ENCODE results near the gene TRAK1.

TRAK1 gene

DNA sequence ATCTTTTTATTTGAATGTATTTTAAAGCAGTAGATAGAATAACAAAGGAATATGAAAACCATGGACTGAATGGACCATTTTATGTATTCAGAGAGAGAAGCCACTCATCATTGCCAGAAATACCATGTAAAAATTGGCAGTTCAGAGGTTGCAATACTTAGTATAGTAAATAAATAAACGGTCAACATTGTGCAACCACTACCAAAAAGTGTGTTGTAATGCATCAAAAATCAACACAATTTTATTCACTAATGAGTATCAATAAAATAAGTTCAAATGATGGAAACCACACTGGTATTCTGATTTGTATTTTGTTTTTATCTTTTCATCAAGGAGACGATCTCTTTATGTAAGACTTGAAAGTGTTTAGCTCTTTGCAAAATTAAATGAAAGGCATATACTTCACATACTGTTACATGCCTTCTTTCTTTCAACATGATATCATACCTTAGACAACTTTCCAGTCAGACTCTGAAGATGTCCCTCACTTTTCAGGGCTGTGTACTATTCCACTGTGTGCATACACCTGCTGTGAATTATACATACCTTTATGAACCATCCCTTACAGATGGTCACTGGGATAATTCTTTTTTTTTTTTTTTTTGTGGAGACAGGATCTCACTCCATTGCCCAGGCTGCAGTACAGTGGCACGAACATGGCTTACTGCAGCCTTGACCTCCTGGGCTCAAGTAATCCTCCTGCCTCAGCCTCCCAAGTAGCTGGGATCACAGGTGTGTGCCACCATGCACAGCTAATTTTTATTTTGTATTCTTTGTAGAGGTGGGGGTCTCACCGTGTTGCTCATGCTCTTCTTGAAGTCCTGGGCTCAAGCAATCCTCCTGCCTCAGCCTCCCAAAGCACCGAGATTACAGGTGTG, 134.6 kb downstream of the TRAK1 start:
- WGBS (ENCODE audit: insufficient coverage): no CpG with 5 or more reads among the region's 5 CpGs
- Histone ChIP-seq H3K4me3 (ENCODE audit: control insufficient read depth in 1 of 7, extremely low read depth in 1 of 7, insufficient read depth in 4 of 7, low read depth in 2 of 7, low read length in 6 of 7) (no peak overlapping the region), H3K36me3 (ENCODE audit: control insufficient read depth in 4 of 4, insufficient read depth in 4 of 4, low read length in 3 of 4) (peaks cover 9 to 41% (median 27%) of the 10 kb centered on the region in 4 experiments), H3K27ac (ENCODE audit: insufficient read depth in 1 of 2, low read depth in 1 of 2, low read length in 2 of 2, poor library complexity in 1 of 2, severe bottlenecking in 2 of 2) (no peak overlapping the region), H3K27me3 (replicated peaks in 2 of 5; ENCODE audit: control insufficient read depth in 4 of 5, insufficient read depth in 5 of 5, low read length in 4 of 5) (no peaks in the 10 kb centered on the region), H3K4me1 (ENCODE audit: control extremely low read depth in 1 of 4, control insufficient read depth in 4 of 4, insufficient read depth in 4 of 4, low read length in 3 of 4) (no peaks in the 10 kb centered on the region), H3K9me3 (ENCODE audit: control extremely low read depth in 1 of 5, control insufficient read depth in 4 of 5, insufficient read depth in 2 of 5, low read depth in 1 of 5, low read length in 4 of 5) (no peaks in the 10 kb centered on the region)
- ChIA-PET CTCF (no interaction called here), POLR2A (no interaction called here)
- DNase-seq: no peak

DNA sequence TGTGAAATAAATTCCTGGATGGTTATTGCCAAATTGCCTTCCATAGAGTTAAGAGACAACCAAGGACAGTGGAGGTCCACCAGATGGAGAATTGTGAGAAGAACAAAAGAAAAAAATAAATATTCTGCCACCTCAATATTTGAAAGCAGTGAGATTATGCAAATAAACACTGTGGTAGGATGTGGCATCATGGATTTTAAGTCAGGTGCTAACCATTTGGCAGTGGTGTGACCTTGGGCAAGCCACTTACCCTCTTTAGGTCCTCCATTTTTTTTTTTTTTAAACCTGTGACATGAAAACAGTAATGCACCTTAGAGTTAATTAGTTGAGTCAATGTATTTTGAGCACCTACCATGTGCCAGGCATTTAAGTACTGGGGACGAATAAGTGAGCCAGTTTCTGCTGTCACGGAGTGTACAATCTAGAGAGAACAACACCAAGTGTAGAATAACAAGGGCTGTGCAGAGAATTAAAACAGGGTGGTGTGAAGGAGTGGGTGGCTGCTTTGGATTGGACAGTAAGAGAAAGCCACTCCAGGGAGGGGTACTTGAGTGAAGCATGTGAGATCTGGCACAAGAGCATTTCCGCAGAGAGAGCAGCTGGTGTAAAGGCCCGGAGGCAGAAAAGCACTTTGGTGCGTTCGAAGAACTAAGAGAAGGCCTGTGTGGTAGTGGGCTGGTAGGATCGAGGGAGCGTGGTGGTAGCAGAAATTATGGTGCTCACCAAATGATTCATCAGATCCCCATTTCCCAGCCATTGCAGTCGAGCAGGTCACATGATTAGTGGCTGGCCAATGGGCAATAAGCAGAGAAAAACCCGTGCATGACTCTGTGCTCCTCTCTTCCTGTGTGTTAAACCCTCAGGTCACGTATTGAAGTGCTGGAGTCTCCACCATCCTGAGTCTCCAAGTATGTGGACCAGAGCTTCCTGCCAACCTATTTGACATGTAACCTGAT, 135.6 kb downstream of the TRAK1 start:
- DNase-seq: no peak
- 91% methylated on average over 10 of the region's 11 CpGs for WGBS (ENCODE audit: insufficient coverage)

DNA sequence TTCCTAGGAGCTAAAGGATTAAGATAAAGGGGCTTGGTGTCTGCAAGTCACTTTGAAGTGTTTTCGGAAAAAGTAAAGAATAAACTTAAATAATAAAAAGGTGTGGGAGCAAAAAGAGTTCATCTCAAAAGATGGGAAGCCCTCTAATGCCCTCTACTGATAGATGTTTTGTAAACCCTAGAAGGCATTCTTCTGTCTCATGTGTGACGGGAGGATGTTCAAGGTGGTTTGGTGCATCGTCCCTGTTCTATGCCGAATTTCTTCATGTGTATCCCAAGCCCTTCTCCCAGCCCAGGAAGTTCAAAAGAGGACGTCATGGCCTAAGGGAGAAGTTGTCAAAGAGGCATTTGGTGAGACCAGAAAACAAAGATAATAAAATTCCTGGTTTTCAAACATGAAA, 137.6 kb downstream of the TRAK1 start:
- Histone ChIP-seq H3K27me3 (replicated peaks in 2 of 5; ENCODE audit: control insufficient read depth in 4 of 5, insufficient read depth in 5 of 5, low read length in 4 of 5) (no peaks in the 10 kb centered on the region), H3K27ac (ENCODE audit: insufficient read depth in 1 of 2, low read depth in 1 of 2, low read length in 2 of 2, poor library complexity in 1 of 2, severe bottlenecking in 2 of 2) (no peak overlapping the region), H3K4me3 (ENCODE audit: control insufficient read depth in 1 of 7, extremely low read depth in 1 of 7, insufficient read depth in 4 of 7, low read depth in 2 of 7, low read length in 6 of 7) (no peak overlapping the region), H3K4me1 (ENCODE audit: control extremely low read depth in 1 of 4, control insufficient read depth in 4 of 4, insufficient read depth in 4 of 4, low read length in 3 of 4) (no peaks in the 10 kb centered on the region), H3K36me3 (ENCODE audit: control insufficient read depth in 4 of 4, insufficient read depth in 4 of 4, low read length in 3 of 4) (peaks cover 2 to 17% (median 7%) of the 10 kb centered on the region in 4 experiments), H3K9me3 (ENCODE audit: control extremely low read depth in 1 of 5, control insufficient read depth in 4 of 5, insufficient read depth in 2 of 5, low read depth in 1 of 5, low read length in 4 of 5) (no peaks in the 10 kb centered on the region)
- 50% methylated on average over 2 of the region's 5 CpGs for WGBS (ENCODE audit: insufficient coverage)
- CTCF ChIA-PET: interaction anchor here (1.0 to 2.2 kb wide), 7 partner anchors 10 to 314 kb away, joined by 3 to 11 read pairs (median 4); no protein-coding TSS in a partner anchor
- POLR2A ChIA-PET: no interaction called here
- DNase-seq: peak in 1 of 3 donors; percentile 15

More for the DNA sequence above, 135.6 kb downstream of the TRAK1 start:
- Histone ChIP-seq H3K9me3 (ENCODE audit: control extremely low read depth in 1 of 5, control insufficient read depth in 4 of 5, insufficient read depth in 2 of 5, low read depth in 1 of 5, low read length in 4 of 5) (no peaks in the 10 kb centered on the region), H3K4me1 (ENCODE audit: control extremely low read depth in 1 of 4, control insufficient read depth in 4 of 4, insufficient read depth in 4 of 4, low read length in 3 of 4) (no peaks in the 10 kb centered on the region), H3K27ac (ENCODE audit: insufficient read depth in 1 of 2, low read depth in 1 of 2, low read length in 2 of 2, poor library complexity in 1 of 2, severe bottlenecking in 2 of 2) (no peak overlapping the region), H3K27me3 (replicated peaks in 2 of 5; ENCODE audit: control insufficient read depth in 4 of 5, insufficient read depth in 5 of 5, low read length in 4 of 5) (no peaks in the 10 kb centered on the region), H3K4me3 (ENCODE audit: control insufficient read depth in 1 of 7, extremely low read depth in 1 of 7, insufficient read depth in 4 of 7, low read depth in 2 of 7, low read length in 6 of 7) (no peak overlapping the region), H3K36me3 (ENCODE audit: control insufficient read depth in 4 of 4, insufficient read depth in 4 of 4, low read length in 3 of 4) (peaks cover 9 to 35% (median 21%) of the 10 kb centered on the region in 4 experiments)
- ChIA-PET CTCF (no interaction called here), POLR2A (no interaction called here)

DNA sequence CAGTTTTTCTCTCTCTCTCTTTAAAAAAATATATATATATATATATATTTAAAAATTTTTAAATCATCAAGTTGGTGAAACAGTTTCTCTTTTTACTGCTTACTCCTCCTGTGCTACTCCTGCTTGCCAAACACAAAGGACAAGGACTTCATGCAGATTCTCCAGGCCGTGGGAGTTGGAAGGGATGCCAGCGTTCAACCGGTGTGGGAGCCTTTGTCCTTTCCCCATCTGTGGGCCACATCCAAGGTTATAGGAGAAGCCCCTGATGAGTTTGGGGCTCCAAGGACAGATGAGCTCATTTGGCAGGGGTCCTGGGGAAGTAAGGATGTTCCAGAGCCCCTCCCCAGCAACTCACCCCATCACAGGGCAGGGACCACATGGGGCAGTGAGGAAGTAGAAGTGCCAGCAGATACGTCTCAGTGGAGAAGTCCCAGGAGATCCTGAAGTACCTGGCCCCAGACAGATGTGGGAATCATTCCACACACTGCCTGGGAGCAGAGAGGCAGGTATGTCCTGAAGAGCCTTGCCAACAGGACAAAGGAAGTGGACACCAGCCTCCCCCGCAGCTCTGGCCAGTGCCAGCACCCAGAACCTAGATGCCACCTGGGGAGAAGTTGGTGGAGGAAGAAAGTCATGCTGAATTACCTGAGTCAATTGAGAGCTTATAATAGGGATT, 138.2 kb downstream of the TRAK1 start:
- Histone ChIP-seq H3K9me3 (ENCODE audit: control extremely low read depth in 1 of 5, control insufficient read depth in 4 of 5, insufficient read depth in 2 of 5, low read depth in 1 of 5, low read length in 4 of 5) (no peaks in the 10 kb centered on the region), H3K36me3 (ENCODE audit: control insufficient read depth in 4 of 4, insufficient read depth in 4 of 4, low read length in 3 of 4) (peaks cover 0 to 11% (median 3%) of the 10 kb centered on the region in 4 experiments), H3K4me1 (ENCODE audit: control extremely low read depth in 1 of 4, control insufficient read depth in 4 of 4, insufficient read depth in 4 of 4, low read length in 3 of 4) (no peaks in the 10 kb centered on the region), H3K27me3 (replicated peaks in 2 of 5; ENCODE audit: control insufficient read depth in 4 of 5, insufficient read depth in 5 of 5, low read length in 4 of 5) (no peaks in the 10 kb centered on the region), H3K4me3 (ENCODE audit: control insufficient read depth in 1 of 7, extremely low read depth in 1 of 7, insufficient read depth in 4 of 7, low read depth in 2 of 7, low read length in 6 of 7) (no peak overlapping the region), H3K27ac (ENCODE audit: insufficient read depth in 1 of 2, low read depth in 1 of 2, low read length in 2 of 2, poor library complexity in 1 of 2, severe bottlenecking in 2 of 2) (no peak overlapping the region)
- 100% methylated on average over 1 of the region's 5 CpGs for WGBS (ENCODE audit: insufficient coverage)
- ChIA-PET CTCF (interaction anchor here (0.8 to 2.2 kb wide), 15 partner anchors 9 to 317 kb away, joined by 3 to 11 read pairs (median 3); no protein-coding TSS in a partner anchor), POLR2A (no interaction called here)
- no peak for DNase-seq

DNA sequence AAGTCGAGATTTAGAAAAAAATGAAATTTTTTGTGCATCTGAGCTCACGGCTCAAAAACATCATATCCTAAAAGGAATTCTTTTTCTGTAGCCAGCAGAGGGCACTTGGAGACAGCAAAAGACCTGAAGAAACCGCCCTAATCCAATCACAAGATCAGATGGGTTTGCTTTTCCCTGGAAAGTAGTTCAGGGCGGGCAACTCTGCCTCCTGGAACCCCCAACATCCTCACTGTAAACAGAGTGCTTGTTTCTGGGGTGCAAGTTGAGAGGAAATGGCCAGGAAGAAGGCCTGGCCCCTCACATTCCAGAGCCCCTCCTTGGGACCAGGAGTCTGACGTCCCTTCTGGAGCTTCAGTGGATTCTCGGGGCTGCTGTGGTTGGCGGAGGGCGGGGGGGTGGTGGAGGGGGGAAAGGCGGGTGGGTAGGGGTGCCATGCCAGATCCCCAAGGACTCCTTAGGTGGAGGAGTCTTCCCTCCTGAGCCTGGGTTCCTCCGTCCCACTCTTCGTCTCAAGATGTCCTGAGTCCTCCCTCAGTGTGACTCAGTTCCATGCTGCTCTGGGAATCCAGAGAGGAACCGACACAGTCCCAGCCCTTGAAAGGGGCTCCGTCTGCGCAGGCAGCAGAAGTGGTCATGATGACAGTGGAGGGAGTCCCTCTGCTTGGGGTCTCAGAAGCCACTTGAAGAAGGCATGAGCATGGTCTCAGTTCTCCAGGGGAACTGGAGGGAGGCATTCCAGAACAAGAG, 139.0 kb downstream of the TRAK1 start:
- POLR2A ChIA-PET: no interaction called here
- 95% methylated on average over 5 of the region's 14 CpGs for WGBS (ENCODE audit: insufficient coverage)

DNA sequence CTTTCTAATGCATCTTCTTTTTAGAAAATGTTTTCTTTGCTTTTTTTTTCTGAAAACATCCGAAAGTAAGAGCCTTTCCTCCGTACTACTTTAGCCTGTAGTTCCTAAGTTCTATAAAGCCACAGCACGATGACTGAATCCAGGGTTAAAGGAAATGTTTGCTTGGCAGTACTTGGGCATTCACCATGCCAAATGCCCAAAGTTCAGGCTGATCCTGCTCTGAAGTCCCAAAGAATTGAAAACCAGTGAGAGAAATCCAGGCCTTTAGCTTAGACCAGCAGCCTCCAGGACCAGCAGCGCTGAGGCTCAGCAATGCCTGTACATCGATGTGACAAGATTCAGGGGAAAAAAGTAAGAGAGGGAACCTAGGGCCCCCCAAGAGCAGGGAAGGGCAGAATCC, 139.7 kb downstream of the TRAK1 start:
- no peak for DNase-seq
- POLR2A ChIA-PET: no interaction called here
- no peak overlapping the region for H3K27ac ChIP-seq (ENCODE audit: insufficient read depth in 1 of 2, low read depth in 1 of 2, low read length in 2 of 2, poor library complexity in 1 of 2, severe bottlenecking in 2 of 2)
- H3K9me3 ChIP-seq (ENCODE audit: control extremely low read depth in 1 of 5, control insufficient read depth in 4 of 5, insufficient read depth in 2 of 5, low read depth in 1 of 5, low read length in 4 of 5): no peaks in the 10 kb centered on the region
- no peaks in the 10 kb centered on the region for H3K27me3 ChIP-seq (replicated peaks in 2 of 5; ENCODE audit: control insufficient read depth in 4 of 5, insufficient read depth in 5 of 5, low read length in 4 of 5)
- H3K4me1 ChIP-seq (ENCODE audit: control extremely low read depth in 1 of 4, control insufficient read depth in 4 of 4, insufficient read depth in 4 of 4, low read length in 3 of 4): no peaks in the 10 kb centered on the region
- CTCF ChIA-PET: interaction anchor here (1.3 kb wide), 1 partner anchor 213 kb away, joined by 3 read pairs; no protein-coding TSS in a partner anchor
- no peaks in the 10 kb centered on the region for H3K36me3 ChIP-seq (ENCODE audit: control insufficient read depth in 4 of 4, insufficient read depth in 4 of 4, low read length in 3 of 4)
- 100% methylated on average over 3 of the region's 5 CpGs for WGBS (ENCODE audit: insufficient coverage)
- no peak overlapping the region for H3K4me3 ChIP-seq (ENCODE audit: control insufficient read depth in 1 of 7, extremely low read depth in 1 of 7, insufficient read depth in 4 of 7, low read depth in 2 of 7, low read length in 6 of 7)

More for the DNA sequence above, 139.0 kb downstream of the TRAK1 start:
- H3K9me3 ChIP-seq (ENCODE audit: control extremely low read depth in 1 of 5, control insufficient read depth in 4 of 5, insufficient read depth in 2 of 5, low read depth in 1 of 5, low read length in 4 of 5): no peaks in the 10 kb centered on the region
- DNase-seq: peak in 2 of 3 donors; percentile 41 to 53
- peaks cover 0 to 6% (median under 1%) of the 10 kb centered on the region in 4 experiments for H3K36me3 ChIP-seq (ENCODE audit: control insufficient read depth in 4 of 4, insufficient read depth in 4 of 4, low read length in 3 of 4)
- H3K27ac ChIP-seq (ENCODE audit: insufficient read depth in 1 of 2, low read depth in 1 of 2, low read length in 2 of 2, poor library complexity in 1 of 2, severe bottlenecking in 2 of 2): no peak overlapping the region
- no peak overlapping the region for H3K4me3 ChIP-seq (ENCODE audit: control insufficient read depth in 1 of 7, extremely low read depth in 1 of 7, insufficient read depth in 4 of 7, low read depth in 2 of 7, low read length in 6 of 7)
- no peaks in the 10 kb centered on the region for H3K4me1 ChIP-seq (ENCODE audit: control extremely low read depth in 1 of 4, control insufficient read depth in 4 of 4, insufficient read depth in 4 of 4, low read length in 3 of 4)
- H3K27me3 ChIP-seq (replicated peaks in 2 of 5; ENCODE audit: control insufficient read depth in 4 of 5, insufficient read depth in 5 of 5, low read length in 4 of 5): no peaks in the 10 kb centered on the region
- CTCF ChIA-PET: interaction anchor here (0.8 to 2.2 kb wide), 15 partner anchors 10 to 316 kb away, joined by 3 to 11 read pairs (median 3); no protein-coding TSS in a partner anchor
